ENCODE data around the gene PFN4.
A peak's percentile ranks its signal among the peaks of the same experiment; 100 is the strongest.

PFN4 gene

GRCh38 chr2:24082787-24083566 lies 40.2 kb downstream of the PFN4 start:
- no peak for DNase-seq (ENCODE audit: extremely low read depth in 1 of 2, low read depth in 1 of 2)

- no peak for DNase-seq (ENCODE audit: extremely low read depth in 1 of 2, low read depth in 1 of 2)
Observed at GRCh38 chr2:24080701-24081100, 42.4 kb downstream of the PFN4 start.

GRCh38 chr2:24077879-24078278 lies 45.3 kb downstream of the PFN4 start:
- no peak for DNase-seq (ENCODE audit: extremely low read depth in 1 of 2, low read depth in 1 of 2)

GRCh38 chr2:24077535-24077877 lies 45.6 kb downstream of the PFN4 start:
- DNase-seq (ENCODE audit: extremely low read depth in 1 of 2, low read depth in 1 of 2), result no peak

GRCh38 chr2:24076849-24077534 lies 46.1 kb downstream of the PFN4 start:
- DNase-seq (ENCODE audit: extremely low read depth in 1 of 2, low read depth in 1 of 2), result peak in 1 of 2 donors; percentile 14

- DNase-seq (ENCODE audit: extremely low read depth in 1 of 2, low read depth in 1 of 2), result peak; percentile 96 to 100
Observed at GRCh38 chr2:24075915-24076848, 47.0 kb downstream of the PFN4 start, which contains the start of gene SF3B6. Gene SF3B6, minus strand, starts transcription at chr2:24076326. Its CDS starts 97 bp downstream, at chr2:24076229.

GRCh38 chr2:24075259-24075658 lies 47.9 kb downstream of the PFN4 start:
- no peak for DNase-seq (ENCODE audit: extremely low read depth in 1 of 2, low read depth in 1 of 2)

GRCh38 chr2:24073816-24074215 lies 49.3 kb downstream of the PFN4 start:
- DNase-seq (ENCODE audit: extremely low read depth in 1 of 2, low read depth in 1 of 2), result no peak

GRCh38 chr2:24072259-24072658 lies 50.9 kb downstream of the PFN4 start:
- DNase-seq (ENCODE audit: extremely low read depth in 1 of 2, low read depth in 1 of 2), result no peak

GRCh38 chr2:24065341-24065740 lies 57.8 kb downstream of the PFN4 start:
- DNase-seq (ENCODE audit: extremely low read depth in 1 of 2, low read depth in 1 of 2), result no peak

All from stimulated activated CD8-positive, alpha-beta memory T cell treated with anti-CD3 and anti-CD28 coated beads, Interleukin-7, amount 100 ng/mL, for 48 hours (primary cell).